NCI-H2171 treated with DMSO at 0.1 percent for 48 hours (cell line): ENCODE results near the gene HECW1.
A peak's percentile ranks its signal among the peaks of the same experiment; 100 is the strongest.

ENCODE experiments used
- DNase-seq: peaks from one replicate; lab custom pipeline; 2025; lab: John Stamatoyannopoulos, UW

Gene HECW1

GRCh38 chr7:43437001-43437400 is 324.6 kb downstream of the HECW1 start:
- no peak for DNase-seq

- no peak for DNase-seq
These were observed 326.5 kb downstream of the HECW1 start for GRCh38 chr7:43438897-43439479.

GRCh38 chr7:43439631-43440401 is 327.4 kb downstream of the HECW1 start:
- peak; percentile 5 for DNase-seq

- no peak for DNase-seq
These were observed 329.0 kb downstream of the HECW1 start for GRCh38 chr7:43441231-43442130.

- peak; percentile 17 for DNase-seq
These were observed 330.9 kb downstream of the HECW1 start for GRCh38 chr7:43443381-43443780.

- DNase-seq, result no peak
These were observed 332.5 kb downstream of the HECW1 start for GRCh38 chr7:43444711-43445578.

- DNase-seq, result no peak
These were observed 337.1 kb downstream of the HECW1 start for GRCh38 chr7:43449577-43449976.

- DNase-seq, result no peak
These were observed 338.4 kb downstream of the HECW1 start for GRCh38 chr7:43450894-43451293.

- peak; percentile 31 for DNase-seq
These were observed 342.6 kb downstream of the HECW1 start for GRCh38 chr7:43454936-43455518.

GRCh38 chr7:43456200-43456599 is 343.8 kb downstream of the HECW1 start:
- DNase-seq, result no peak

- DNase-seq, result no peak
These were observed 346.0 kb downstream of the HECW1 start for GRCh38 chr7:43458330-43459018.

GRCh38 chr7:43459019-43459337 is 346.5 kb downstream of the HECW1 start:
- no peak for DNase-seq

- no peak for DNase-seq
These were observed 348.4 kb downstream of the HECW1 start for GRCh38 chr7:43460733-43461348.

GRCh38 chr7:43461349-43462024 is 349.0 kb downstream of the HECW1 start:
- no peak for DNase-seq

GRCh38 chr7:43462836-43463235 is 350.4 kb downstream of the HECW1 start:
- no peak for DNase-seq

GRCh38 chr7:43463401-43463980 is 351.0 kb downstream of the HECW1 start:
- DNase-seq, result no peak

GRCh38 chr7:43465581-43466554 is 353.4 kb downstream of the HECW1 start:
- DNase-seq, result no peak

- no peak for DNase-seq
These were observed 355.0 kb downstream of the HECW1 start for GRCh38 chr7:43467406-43467805.
